Esophagus squamous epithelium (tissue), 4 donors: ENCODE results near the gene RSU1.

Experiments used
- CTCF ChIP-seq, 6 experiments: fragments of 450-650 bp in 4 of 6; fragments of 200-600 bp in 2 of 6; sonication (generic) in 2 of 6; IDR thresholded peaks; one replicate each; pipeline ENCODE4 v1.5.1; 2016 to 2019; ENCODE audit warnings: antibody characterized with exemption in 6 of 6, mild to moderate bottlenecking in 4 of 6, moderate library complexity in 4 of 6
- POLR2A ChIP-seq, 4 donors: fragments of 450-650 bp; IDR thresholded peaks; one replicate each; pipeline ENCODE4 v1.6.1; 2017; ENCODE audit warnings: antibody characterized with exemption in 4 of 4, mild to moderate bottlenecking in 4 of 4, moderate library complexity in 3 of 4

DNA sequence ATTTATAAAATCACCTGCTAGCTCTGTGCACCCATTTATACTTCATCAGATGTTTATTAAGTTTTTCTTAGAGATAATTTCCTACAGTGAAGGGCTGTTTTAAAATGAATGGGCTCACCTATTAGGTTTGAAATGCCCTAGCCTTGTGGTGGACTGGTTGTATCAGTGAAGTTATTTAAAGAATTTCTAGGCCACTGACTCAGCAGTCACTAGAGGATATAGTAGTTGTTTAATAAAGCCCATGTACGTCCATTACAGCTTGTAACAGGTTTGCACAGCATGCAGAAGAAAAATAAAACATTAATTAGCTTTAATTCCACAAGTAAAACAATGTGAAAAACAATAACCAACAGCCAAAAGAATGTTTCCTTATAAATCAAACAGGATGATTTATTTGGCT lies 128.0 kb downstream of the RSU1 start:
- no peak for TF ChIP-seq POLR2A (IDR thresholded peaks at IDR 0.05)
- no peak for TF ChIP-seq CTCF (IDR thresholded peaks at IDR 0.05)
